B cell (primary cell): Measurements from ENCODE around the gene DNAAF1.

ENCODE experiments used
- EZH2 ChIP-seq: IDR thresholded peaks from 2 replicates; pipeline ENCODE4 v1.6.1; 2012; ENCODE audit warnings: borderline replicate concordance, low read depth, mild to moderate bottlenecking, moderate library complexity, low read length; ENCODE audit not compliant: insufficient read depth, poor library complexity, severe bottlenecking
- TF ChIP-seq, protein P1 (sequence below): fragments of 200-600 bp; IDR thresholded peaks from one replicate; pipeline ENCODE4 v1.8.0; 2022; ENCODE audit warnings: antibody characterized with exemption, mild to moderate bottlenecking

- TF ChIP-seq, protein P1, sequence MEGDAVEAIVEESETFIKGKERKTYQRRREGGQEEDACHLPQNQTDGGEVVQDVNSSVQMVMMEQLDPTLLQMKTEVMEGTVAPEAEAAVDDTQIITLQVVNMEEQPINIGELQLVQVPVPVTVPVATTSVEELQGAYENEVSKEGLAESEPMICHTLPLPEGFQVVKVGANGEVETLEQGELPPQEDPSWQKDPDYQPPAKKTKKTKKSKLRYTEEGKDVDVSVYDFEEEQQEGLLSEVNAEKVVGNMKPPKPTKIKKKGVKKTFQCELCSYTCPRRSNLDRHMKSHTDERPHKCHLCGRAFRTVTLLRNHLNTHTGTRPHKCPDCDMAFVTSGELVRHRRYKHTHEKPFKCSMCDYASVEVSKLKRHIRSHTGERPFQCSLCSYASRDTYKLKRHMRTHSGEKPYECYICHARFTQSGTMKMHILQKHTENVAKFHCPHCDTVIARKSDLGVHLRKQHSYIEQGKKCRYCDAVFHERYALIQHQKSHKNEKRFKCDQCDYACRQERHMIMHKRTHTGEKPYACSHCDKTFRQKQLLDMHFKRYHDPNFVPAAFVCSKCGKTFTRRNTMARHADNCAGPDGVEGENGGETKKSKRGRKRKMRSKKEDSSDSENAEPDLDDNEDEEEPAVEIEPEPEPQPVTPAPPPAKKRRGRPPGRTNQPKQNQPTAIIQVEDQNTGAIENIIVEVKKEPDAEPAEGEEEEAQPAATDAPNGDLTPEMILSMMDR: no peak
- no peak for TF ChIP-seq EZH2
Measured at GRCh38 chr16:84177741-84178073, 32.6 kb downstream of the DNAAF1 start.
